T47D (cell line): ENCODE measurements around the gene AMOTL1.
"Not testable (repeated sequence)": the region's sequence is repeated elsewhere in the genome, so short reads cannot be mapped to it uniquely, and the experiment has no call there.

Experiments
- DNase-seq, 2 experiments: peaks; one replicate each; pipeline versions ENCODE4 v3.0.0 to v3.0.0-alpha.2; 2011 to 2012; ENCODE audit warnings: low read depth in 1 of 2, low spot score in 1 of 2
- JUND ChIP-seq: IDR thresholded peaks from 2 replicates; pipeline ENCODE4 v1.6.1; 2012; ENCODE audit warnings: low read depth
- in situ Hi-C: cut with HindIII; loops from 2 replicates; pipeline ENCODE4 v1.10.0; 2016; ENCODE audit warnings: low sequenced_read_pairs, low pct_unique_long_range_greater_than_20kb

Gene AMOTL1

GRCh38 chr11:94781837-94782236 is 13.7 kb downstream of the AMOTL1 start:
- in situ Hi-C loops: no loop called here
- DNase-seq: no peak
- TF ChIP-seq JUND: no peak

- no peak for TF ChIP-seq JUND
- no peak for DNase-seq
- in situ Hi-C loops: no loop called here
Measured at GRCh38 chr11:94782446-94782845, 14.3 kb downstream of the AMOTL1 start.

- no peak for TF ChIP-seq JUND
- DNase-seq: no peak
- in situ Hi-C loops: no loop called here
Measured at GRCh38 chr11:94784884-94785283, 16.7 kb downstream of the AMOTL1 start.

GRCh38 chr11:94785509-94785908 is 17.4 kb downstream of the AMOTL1 start:
- in situ Hi-C loops: no loop called here
- no peak for DNase-seq
- no peak for TF ChIP-seq JUND

GRCh38 chr11:94786264-94787126 is 18.3 kb downstream of the AMOTL1 start:
- no peak for TF ChIP-seq JUND
- peak; percentile 41 to 77 for DNase-seq
- in situ Hi-C loops: no loop called here

GRCh38 chr11:94787801-94788200 is 19.6 kb downstream of the AMOTL1 start:
- DNase-seq: no peak
- no peak for TF ChIP-seq JUND
- in situ Hi-C loops: no loop called here

- in situ Hi-C loops: no loop called here
- TF ChIP-seq JUND: no peak
- DNase-seq: no peak
Measured at GRCh38 chr11:94788396-94788795, 20.2 kb downstream of the AMOTL1 start.

GRCh38 chr11:94790197-94790596 is 22.0 kb downstream of the AMOTL1 start:
- DNase-seq: no peak
- TF ChIP-seq JUND: no peak
- in situ Hi-C loops: no loop called here

- no peak for TF ChIP-seq JUND
- in situ Hi-C loops: no loop called here
- DNase-seq: no peak
Measured at GRCh38 chr11:94790661-94791180, 22.6 kb downstream of the AMOTL1 start.

GRCh38 chr11:94791216-94791889 is 23.2 kb downstream of the AMOTL1 start:
- DNase-seq: no peak
- in situ Hi-C loops: no loop called here
- no peak for TF ChIP-seq JUND

GRCh38 chr11:94791942-94792341 is 23.8 kb downstream of the AMOTL1 start:
- DNase-seq, in situ Hi-C loops: not testable (repeated sequence)

- in situ Hi-C loops: no loop called here
- peak in 1 of 2 experiments; percentile 27 for DNase-seq
- no peak for TF ChIP-seq JUND
Measured at GRCh38 chr11:94792451-94792850, 24.3 kb downstream of the AMOTL1 start.

- no peak for DNase-seq
- TF ChIP-seq JUND: no peak
- in situ Hi-C loops: no loop called here
Measured at GRCh38 chr11:94793002-94793401, 24.8 kb downstream of the AMOTL1 start.
